ENCODE measurements around the gene FAR1. TPM values are rescaled to one million over a fixed set of nuclear protein-coding genes. Genes with fewer than 3 reads are reported as not detected.
"Not testable (repeated sequence)": the region's sequence is repeated elsewhere in the genome, so short reads cannot be mapped to it uniquely, and the experiment has no call there.

The FAR1 gene
- 10 to 100 TPM; 16.3 to 61.7 (median 38.3) TPM for total RNA-seq

- peaks cover 9 to 17% of the 10 kb centered on the region in 2 donors for H3K4me1 ChIP-seq (replicated peaks in 1 of 2)
- in situ Hi-C loops (cut with MboI; ENCODE audit: low pct_unique_long_range_greater_than_20kb in 2 of 9, low sequenced_read_pairs in 9 of 9, unreplicated experiment in 9 of 9): no loop called here
- H3K27ac ChIP-seq: peak within 1 kb of the TSS; percentile 69 to 85
- 0 to 2% methylated on average over 10 to 11 of the region's 104 CpGs; no CpG with 5 or more reads in 8 of the 10 experiments for WGBS, 10 experiments
- ATAC-seq (replicated peaks in 6 of 8): peak; percentile 88 to 93 (median 92)
- H3K4me3 ChIP-seq: peak within 1 kb of the TSS; percentile 63 to 82 (median 74)
These were observed at the start of gene FAR1 for GRCh38 chr11:13668102-13668956. TSS of gene FAR1 (plus strand) at chr11:13668668. CDS start at chr11:13694766, 26,098 bp downstream.

GRCh38 chr11:13620063-13620462 is 48.4 kb upstream of the FAR1 start:
- in situ Hi-C loops (cut with MboI; ENCODE audit: low pct_unique_long_range_greater_than_20kb in 2 of 9, low sequenced_read_pairs in 9 of 9, unreplicated experiment in 9 of 9): no loop called here
- ATAC-seq (replicated peaks in 6 of 8): no peak
- WGBS, 10 experiments: 0 to 40% (median 17%) methylated on average over 1 to 2 of the region's 2 CpGs; no CpG with 5 or more reads in 7 of the 10 experiments
- H3K4me3 ChIP-seq: no peak overlapping the region
- H3K4me1 ChIP-seq (replicated peaks in 1 of 2): no peaks in the 10 kb centered on the region
- H3K27ac ChIP-seq: no peak overlapping the region

- H3K27ac ChIP-seq; in situ Hi-C loops (cut with MboI; ENCODE audit: low pct_unique_long_range_greater_than_20kb in 2 of 9, low sequenced_read_pairs in 9 of 9, unreplicated experiment in 9 of 9); ATAC-seq (replicated peaks in 6 of 8); H3K4me1 ChIP-seq (replicated peaks in 1 of 2); H3K4me3 ChIP-seq: not testable (repeated sequence)
- WGBS, 10 experiments: no CpG with 5 or more reads among the region's 3 CpGs
These were observed 41.6 kb upstream of the FAR1 start for GRCh38 chr11:13626818-13627217.

- in situ Hi-C loops (cut with MboI; ENCODE audit: low pct_unique_long_range_greater_than_20kb in 2 of 9, low sequenced_read_pairs in 9 of 9, unreplicated experiment in 9 of 9); H3K4me3 ChIP-seq; H3K27ac ChIP-seq; ATAC-seq (replicated peaks in 6 of 8); H3K4me1 ChIP-seq (replicated peaks in 1 of 2): not testable (repeated sequence)
- WGBS, 10 experiments: 40% methylated on average over 1 of the region's 8 CpGs; no CpG with 5 or more reads in 9 of the 10 experiments
These were observed 39.8 kb upstream of the FAR1 start for GRCh38 chr11:13628634-13629033.

- no peaks in the 10 kb centered on the region for H3K4me1 ChIP-seq (replicated peaks in 1 of 2)
- no peak overlapping the region for H3K27ac ChIP-seq
- WGBS, 10 experiments: 0 to 100% (median 83%) methylated on average over 1 of the region's 1 CpG; no CpG with 5 or more reads in 1 of the 10 experiments
- ATAC-seq (replicated peaks in 6 of 8): peak in 2 of 8 experiments; percentile 19 to 79
- no peak overlapping the region for H3K4me3 ChIP-seq
- in situ Hi-C loops (cut with MboI; ENCODE audit: low pct_unique_long_range_greater_than_20kb in 2 of 9, low sequenced_read_pairs in 9 of 9, unreplicated experiment in 9 of 9): no loop called here
These were observed 38.7 kb upstream of the FAR1 start for GRCh38 chr11:13629779-13630178.

GRCh38 chr11:13635290-13635689 is 33.2 kb upstream of the FAR1 start:
- in situ Hi-C loops (cut with MboI; ENCODE audit: low pct_unique_long_range_greater_than_20kb in 2 of 9, low sequenced_read_pairs in 9 of 9, unreplicated experiment in 9 of 9): no loop called here
- ATAC-seq (replicated peaks in 6 of 8): no peak
- Histone ChIP-seq H3K4me1 (replicated peaks in 1 of 2) (no peaks in the 10 kb centered on the region), H3K27ac (no peak overlapping the region), H3K4me3 (no peak overlapping the region)
- WGBS, 10 experiments: 18 to 89% (median 73%) methylated on average over 1 to 5 of the region's 5 CpGs

- no peak for ATAC-seq (replicated peaks in 6 of 8)
- in situ Hi-C loops (cut with MboI; ENCODE audit: low pct_unique_long_range_greater_than_20kb in 2 of 9, low sequenced_read_pairs in 9 of 9, unreplicated experiment in 9 of 9): no loop called here
- no peaks in the 10 kb centered on the region for H3K4me1 ChIP-seq (replicated peaks in 1 of 2)
- no peak overlapping the region for H3K27ac ChIP-seq
- no peak overlapping the region for H3K4me3 ChIP-seq
These were observed 32.7 kb upstream of the FAR1 start for GRCh38 chr11:13635804-13636203.

- ATAC-seq (replicated peaks in 6 of 8): peak in 2 of 8 experiments; percentile 57 to 75
- 26 to 92% (median 83%) methylated on average over 2 to 4 of the region's 4 CpGs; no CpG with 5 or more reads in 1 of the 10 experiments for WGBS, 10 experiments
- in situ Hi-C loops (cut with MboI; ENCODE audit: low pct_unique_long_range_greater_than_20kb in 2 of 9, low sequenced_read_pairs in 9 of 9, unreplicated experiment in 9 of 9): no loop called here
- Histone ChIP-seq H3K4me3 (no peak overlapping the region), H3K4me1 (replicated peaks in 1 of 2) (no peaks in the 10 kb centered on the region), H3K27ac (no peak overlapping the region)
These were observed 31.1 kb upstream of the FAR1 start for GRCh38 chr11:13637125-13638069.

- Histone ChIP-seq H3K4me3 (no peak overlapping the region), H3K4me1 (replicated peaks in 1 of 2) (no peaks in the 10 kb centered on the region), H3K27ac (no peak overlapping the region)
- peak in 2 of 8 experiments; percentile 44 to 68 for ATAC-seq (replicated peaks in 6 of 8)
- in situ Hi-C loops (cut with MboI; ENCODE audit: low pct_unique_long_range_greater_than_20kb in 2 of 9, low sequenced_read_pairs in 9 of 9, unreplicated experiment in 9 of 9): no loop called here
These were observed 30.0 kb upstream of the FAR1 start for GRCh38 chr11:13638422-13638821.

- in situ Hi-C loops (cut with MboI; ENCODE audit: low pct_unique_long_range_greater_than_20kb in 2 of 9, low sequenced_read_pairs in 9 of 9, unreplicated experiment in 9 of 9): no loop called here
- ATAC-seq (replicated peaks in 6 of 8): no peak
- 15 to 91% (median 81%) methylated on average over 3 to 7 of the region's 7 CpGs for WGBS, 10 experiments
- H3K4me3 ChIP-seq: no peak overlapping the region
- H3K27ac ChIP-seq: no peak overlapping the region
- no peaks in the 10 kb centered on the region for H3K4me1 ChIP-seq (replicated peaks in 1 of 2)
These were observed 23.3 kb upstream of the FAR1 start for GRCh38 chr11:13644997-13645687.

GRCh38 chr11:13647391-13647790 is 21.1 kb upstream of the FAR1 start:
- in situ Hi-C loops (cut with MboI; ENCODE audit: low pct_unique_long_range_greater_than_20kb in 2 of 9, low sequenced_read_pairs in 9 of 9, unreplicated experiment in 9 of 9): no loop called here
- H3K4me3 ChIP-seq: no peak overlapping the region
- H3K27ac ChIP-seq: no peak overlapping the region
- 16 to 88% (median 65%) methylated on average over 2 to 3 of the region's 3 CpGs for WGBS, 10 experiments
- H3K4me1 ChIP-seq (replicated peaks in 1 of 2): no peaks in the 10 kb centered on the region
- ATAC-seq (replicated peaks in 6 of 8): no peak

GRCh38 chr11:13649619-13650018 is 18.8 kb upstream of the FAR1 start:
- in situ Hi-C loops (cut with MboI; ENCODE audit: low pct_unique_long_range_greater_than_20kb in 2 of 9, low sequenced_read_pairs in 9 of 9, unreplicated experiment in 9 of 9): no loop called here
- H3K4me3 ChIP-seq: no peak overlapping the region

GRCh38 chr11:13651515-13651914 is 17.0 kb upstream of the FAR1 start:
- H3K27ac ChIP-seq; H3K4me1 ChIP-seq (replicated peaks in 1 of 2); ATAC-seq (replicated peaks in 6 of 8); in situ Hi-C loops (cut with MboI; ENCODE audit: low pct_unique_long_range_greater_than_20kb in 2 of 9, low sequenced_read_pairs in 9 of 9, unreplicated experiment in 9 of 9); H3K4me3 ChIP-seq: not testable (repeated sequence)
- WGBS, 10 experiments: 41 to 83% (median 50%) methylated on average over 1 to 5 of the region's 6 CpGs; no CpG with 5 or more reads in 5 of the 10 experiments

More at GRCh38 chr11:13649619-13650018, 18.8 kb upstream of the FAR1 start:
- H3K27ac ChIP-seq: no peak overlapping the region
- WGBS, 10 experiments: 0 to 100% (median 20%) methylated on average over 1 to 2 of the region's 4 CpGs; no CpG with 5 or more reads in 7 of the 10 experiments
- H3K4me1 ChIP-seq (replicated peaks in 1 of 2): no peaks in the 10 kb centered on the region
- ATAC-seq (replicated peaks in 6 of 8): no peak
